Memory B cell (primary cell): ENCODE data around the gene MAP3K6.

Experiments
- ATAC-seq: fragments of 150-1000 bp; cut with Tn5 transposase; 2 replicates; pipeline ENCODE4 v1.10.0; 2021; ENCODE audit warnings: low read depth, mild to moderate bottlenecking, moderate library complexity
- DNase-seq, 2 donors: peaks; one replicate each; pipeline ENCODE4 v3.0.0; 2022; ENCODE audit warnings: low spot score in 2 of 2
- H3K27ac Mint-ChIP-seq: one replicate; pipeline ENCODE4 v1.8.0; 2022; ENCODE audit warnings: mild to moderate bottlenecking, moderate library complexity, mixed read lengths
- H3K27me3 Mint-ChIP-seq: one replicate; pipeline ENCODE4 v1.8.0; 2022; ENCODE audit warnings: mixed read lengths
- H3K36me3 Mint-ChIP-seq: one replicate; pipeline ENCODE4 v1.8.0; 2022; ENCODE audit warnings: mild to moderate bottlenecking, mixed read lengths
- H3K4me1 Mint-ChIP-seq: one replicate; pipeline ENCODE4 v1.8.0; 2022; ENCODE audit warnings: mixed read lengths
- H3K4me3 Mint-ChIP-seq: one replicate; pipeline ENCODE4 v1.8.0; 2022; ENCODE audit warnings: mild to moderate bottlenecking, moderate library complexity, mixed read lengths
- H3K9me3 Mint-ChIP-seq: one replicate; pipeline ENCODE4 v1.8.0; 2022; ENCODE audit warnings: mixed read lengths

The MAP3K6 gene

GRCh38 chr1:27335506-27336422 lies 31.0 kb downstream of the MAP3K6 start:
- Mint-ChIP-seq H3K36me3 (peaks cover 10% of the 10 kb centered on the region), H3K9me3 (peaks cover 2% of the 10 kb centered on the region), H3K4me1 (peaks cover 21% of the 10 kb centered on the region), H3K27me3 (no peaks in the 10 kb centered on the region), H3K4me3 (no peak overlapping the region), H3K27ac (no peak overlapping the region)
- DNase-seq (no peak), ATAC-seq (no peak)

GRCh38 chr1:27333717-27334279 lies 33.0 kb downstream of the MAP3K6 start:
- Mint-ChIP-seq H3K27ac (no peak overlapping the region), H3K4me3 (no peak overlapping the region), H3K9me3 (no peaks in the 10 kb centered on the region), H3K27me3 (no peaks in the 10 kb centered on the region), H3K4me1 (peaks cover 20% of the 10 kb centered on the region), H3K36me3 (peaks cover 12% of the 10 kb centered on the region)
- no peak for DNase-seq
- no peak for ATAC-seq

DNA sequence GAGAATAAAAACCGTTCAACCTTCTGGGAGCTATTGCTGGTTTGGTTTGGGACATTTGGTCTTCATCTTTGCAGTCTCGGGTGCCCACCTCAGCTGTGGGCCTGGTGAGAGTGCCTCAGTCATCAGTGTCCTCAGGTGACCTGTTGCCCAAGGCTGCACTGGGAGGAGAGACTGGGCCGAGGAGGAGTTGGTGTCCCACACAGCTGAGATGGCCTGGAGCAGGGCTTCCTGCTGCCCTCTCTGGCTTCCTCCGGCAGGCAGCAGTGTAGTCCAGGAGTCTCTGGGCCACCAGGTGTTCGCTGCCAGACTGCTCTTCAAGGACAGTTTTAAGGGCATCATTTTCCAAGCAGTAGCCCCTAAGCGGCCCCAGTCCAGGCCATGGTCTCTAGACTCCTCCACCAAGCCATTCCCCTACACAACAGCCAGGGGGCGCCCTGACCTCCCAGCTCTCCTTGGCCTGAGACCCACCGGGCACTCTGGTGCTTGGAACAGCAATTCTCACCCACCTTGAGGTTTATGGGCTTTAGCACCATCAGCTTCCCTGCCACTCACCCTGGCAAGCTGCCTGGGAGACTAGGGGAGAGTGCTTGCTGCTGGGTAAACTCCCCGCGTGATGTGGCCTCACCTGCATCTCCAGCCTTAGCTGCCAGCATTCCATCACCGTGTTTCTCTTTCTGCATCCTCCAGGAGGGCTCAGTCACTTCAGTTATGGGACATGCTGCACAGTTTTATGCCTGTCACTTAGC lies 34.1 kb downstream of the MAP3K6 start:
- Mint-ChIP-seq H3K4me3 (no peak overlapping the region), H3K9me3 (no peaks in the 10 kb centered on the region), H3K27ac (no peak overlapping the region), H3K36me3 (peaks cover 16% of the 10 kb centered on the region), H3K4me1 (peaks cover 26% of the 10 kb centered on the region), H3K27me3 (no peaks in the 10 kb centered on the region)
- DNase-seq, result peak; percentile 59 to 60
- peak; percentile 88 for ATAC-seq

DNA sequence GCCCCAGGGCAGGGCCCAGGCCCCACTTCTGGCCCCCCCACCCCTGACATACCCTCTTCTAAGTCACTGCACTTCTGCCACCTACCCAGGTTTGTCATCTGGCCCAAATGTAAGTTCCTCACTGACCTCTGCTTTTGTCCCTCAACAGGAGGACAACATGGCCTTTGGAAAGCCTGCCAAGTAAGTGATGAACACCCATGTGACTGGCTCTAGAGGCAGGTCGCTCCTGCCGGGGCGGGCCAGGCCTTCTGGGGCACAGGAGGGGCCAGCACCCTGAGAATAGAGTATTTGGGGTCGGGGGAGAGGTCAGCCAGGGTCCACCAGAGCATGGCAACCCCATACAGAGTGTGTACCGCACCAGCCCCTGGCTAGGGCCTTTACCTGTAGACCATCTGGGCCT lies 34.8 kb downstream of the MAP3K6 start:
- H3K4me3 Mint-ChIP-seq, result no peak overlapping the region
- peaks cover 15% of the 10 kb centered on the region for H3K36me3 Mint-ChIP-seq

GRCh38 chr1:27331426-27331825 lies 35.3 kb downstream of the MAP3K6 start:
- ATAC-seq, result no peak
- no peak overlapping the region for H3K27ac Mint-ChIP-seq
- H3K4me1 Mint-ChIP-seq, result peaks cover 29% of the 10 kb centered on the region

More for the DNA sequence above, 34.8 kb downstream of the MAP3K6 start:
- Mint-ChIP-seq H3K9me3 (no peaks in the 10 kb centered on the region), H3K27me3 (no peaks in the 10 kb centered on the region), H3K27ac (no peak overlapping the region), H3K4me1 (peaks cover 27% of the 10 kb centered on the region)
- DNase-seq (no peak), ATAC-seq (no peak)

GRCh38 chr1:27330786-27331185 lies 36.0 kb downstream of the MAP3K6 start:
- Mint-ChIP-seq H3K27ac (no peak overlapping the region), H3K36me3 (peaks cover 9% of the 10 kb centered on the region)

More at GRCh38 chr1:27331426-27331825, 35.3 kb downstream of the MAP3K6 start:
- Mint-ChIP-seq H3K27me3 (no peaks in the 10 kb centered on the region), H3K36me3 (peaks cover 11% of the 10 kb centered on the region), H3K9me3 (no peaks in the 10 kb centered on the region), H3K4me3 (no peak overlapping the region)
- DNase-seq, result no peak

GRCh38 chr1:27327964-27328363 lies 38.8 kb downstream of the MAP3K6 start:
- Mint-ChIP-seq H3K36me3 (peaks cover 20% of the 10 kb centered on the region), H3K27me3 (no peaks in the 10 kb centered on the region), H3K4me3 (no peak overlapping the region), H3K27ac (peak overlapping the region; percentile 4), H3K4me1 (peaks cover 44% of the 10 kb centered on the region), H3K9me3 (no peaks in the 10 kb centered on the region)
- ATAC-seq, result no peak
- no peak for DNase-seq

More at GRCh38 chr1:27330786-27331185, 36.0 kb downstream of the MAP3K6 start:
- DNase-seq (no peak), ATAC-seq (no peak)
- H3K9me3 Mint-ChIP-seq, result no peaks in the 10 kb centered on the region
- H3K4me1 Mint-ChIP-seq, result peaks cover 32% of the 10 kb centered on the region
- no peaks in the 10 kb centered on the region for H3K27me3 Mint-ChIP-seq
- H3K4me3 Mint-ChIP-seq, result no peak overlapping the region

DNA sequence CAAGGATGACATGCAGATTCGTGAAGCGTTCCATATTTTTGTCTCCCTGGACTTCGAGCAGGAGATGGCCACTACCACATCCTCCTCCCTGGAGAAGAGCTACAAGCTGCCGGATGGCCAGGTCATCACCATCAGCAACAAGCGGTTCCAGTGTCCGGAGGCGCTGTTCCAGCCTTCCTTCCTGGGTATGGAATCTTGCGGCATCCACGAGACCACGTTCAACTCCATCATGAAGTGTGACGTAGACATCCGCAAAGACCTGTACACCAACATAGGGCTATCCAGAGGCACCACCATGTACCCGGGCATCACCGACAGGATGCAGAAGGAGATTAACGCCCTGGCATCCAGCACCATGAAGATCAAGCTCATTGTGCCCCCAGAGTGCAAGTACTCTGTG lies 41.5 kb downstream of the MAP3K6 start:
- no peak overlapping the region for H3K27ac Mint-ChIP-seq

GRCh38 chr1:27322569-27323240 lies 44.1 kb downstream of the MAP3K6 start:
- Mint-ChIP-seq H3K27ac (peak overlapping the region; percentile 96), H3K4me3 (peak overlapping the region; percentile 99), H3K36me3 (peaks cover 12% of the 10 kb centered on the region), H3K4me1 (peaks cover 26% of the 10 kb centered on the region), H3K27me3 (peaks cover 10% of the 10 kb centered on the region), H3K9me3 (no peaks in the 10 kb centered on the region)
- DNase-seq (no peak), ATAC-seq (no peak)

More for the DNA sequence above, 41.5 kb downstream of the MAP3K6 start:
- peaks cover 36% of the 10 kb centered on the region for H3K4me1 Mint-ChIP-seq
- peaks cover 18% of the 10 kb centered on the region for H3K36me3 Mint-ChIP-seq
- DNase-seq, result no peak
- H3K9me3 Mint-ChIP-seq, result no peaks in the 10 kb centered on the region
- no peak for ATAC-seq
- H3K27me3 Mint-ChIP-seq, result peaks cover 2% of the 10 kb centered on the region
- no peak overlapping the region for H3K4me3 Mint-ChIP-seq

- H3K4me1 Mint-ChIP-seq, result peaks cover 25% of the 10 kb centered on the region
- H3K27me3 Mint-ChIP-seq, result peaks cover 10% of the 10 kb centered on the region
Observed at GRCh38 chr1:27321813-27322568, 44.8 kb downstream of the MAP3K6 start, which contains the start of gene TMEM222. TSS of gene TMEM222 (plus strand) at chr1:27322163. CDS start at chr1:27322198, 35 bp downstream.

DNA sequence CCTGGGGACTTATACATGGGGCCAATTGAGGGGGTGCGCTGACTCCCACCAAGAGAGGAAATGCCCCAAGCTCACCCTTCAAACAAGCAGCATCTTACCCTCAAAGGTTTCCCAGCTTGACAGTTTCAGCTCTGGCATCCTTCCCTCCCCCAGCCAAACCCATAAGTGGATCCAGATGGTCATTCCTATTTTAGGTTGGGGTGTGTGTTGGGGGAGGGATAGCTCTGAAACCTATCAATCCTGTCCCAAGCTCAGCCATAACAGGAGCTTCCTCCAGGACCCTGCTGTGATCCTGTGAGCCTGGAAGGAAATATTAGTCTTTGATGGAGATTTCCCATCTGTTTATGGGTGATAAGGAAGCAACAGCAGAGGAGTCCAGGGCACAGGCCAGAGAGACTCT lies 48.2 kb downstream of the MAP3K6 start:
- peaks cover 10% of the 10 kb centered on the region for H3K27me3 Mint-ChIP-seq
- no peaks in the 10 kb centered on the region for H3K36me3 Mint-ChIP-seq
- H3K4me3 Mint-ChIP-seq, result no peak overlapping the region
- ATAC-seq (no peak), DNase-seq (no peak)
- H3K9me3 Mint-ChIP-seq, result no peaks in the 10 kb centered on the region
- H3K4me1 Mint-ChIP-seq, result peaks cover 6% of the 10 kb centered on the region
- no peak overlapping the region for H3K27ac Mint-ChIP-seq

More at GRCh38 chr1:27321813-27322568, 44.8 kb downstream of the MAP3K6 start, which contains the start of gene TMEM222:
- DNase-seq (peak; percentile 95 to 98), ATAC-seq (peak; percentile 96)
- no peaks in the 10 kb centered on the region for H3K9me3 Mint-ChIP-seq
- peak within 1 kb of the TSS; percentile 96 for H3K27ac Mint-ChIP-seq
- H3K36me3 Mint-ChIP-seq, result peaks cover 12% of the 10 kb centered on the region
- H3K4me3 Mint-ChIP-seq, result peak within 1 kb of the TSS; percentile 99

- no peak overlapping the region for H3K27ac Mint-ChIP-seq
- DNase-seq, result no peak
- H3K4me3 Mint-ChIP-seq, result no peak overlapping the region
- no peaks in the 10 kb centered on the region for H3K9me3 Mint-ChIP-seq
- peaks cover 6% of the 10 kb centered on the region for H3K4me1 Mint-ChIP-seq
- peaks cover 10% of the 10 kb centered on the region for H3K27me3 Mint-ChIP-seq
- H3K36me3 Mint-ChIP-seq, result no peaks in the 10 kb centered on the region
- ATAC-seq, result no peak
Observed at GRCh38 chr1:27318136-27318535, 48.6 kb downstream of the MAP3K6 start.

GRCh38 chr1:27316860-27317259 lies 49.9 kb downstream of the MAP3K6 start:
- Mint-ChIP-seq H3K27me3 (peaks cover 10% of the 10 kb centered on the region), H3K36me3 (no peaks in the 10 kb centered on the region), H3K4me3 (no peak overlapping the region), H3K9me3 (no peaks in the 10 kb centered on the region), H3K27ac (no peak overlapping the region), H3K4me1 (peaks cover 3% of the 10 kb centered on the region)
- DNase-seq (no peak), ATAC-seq (no peak)
